Neuronal stem cell (in vitro differentiated cells): ENCODE results near the gene GPR87.

Source experiments
- DNase-seq: peaks from one replicate; pipeline ENCODE4 v3.0.0-alpha.2; 2013; ENCODE audit warnings: low spot score
- H2AFZ ChIP-seq: one replicate; pipeline ENCODE4 v1.6.1; 2013; ENCODE audit warnings: mild to moderate bottlenecking, low read length, inconsistent platforms
- H2AK5ac ChIP-seq: 2 replicates; pipeline ENCODE4 v1.6.1; 2013; ENCODE audit warnings: low read depth, mild to moderate bottlenecking, inconsistent platforms, low read length, moderate library complexity, mixed read lengths
- H2BK120ac ChIP-seq: 2 replicates; pipeline ENCODE4 v1.6.1; 2013; ENCODE audit warnings: low read depth, mild to moderate bottlenecking, inconsistent platforms, low read length, moderate library complexity, mixed read lengths
- H2BK12ac ChIP-seq: one replicate; pipeline ENCODE4 v1.6.1; 2013; ENCODE audit warnings: low read length, inconsistent platforms
- H2BK15ac ChIP-seq: 2 replicates; pipeline ENCODE4 v1.6.1; 2013; ENCODE audit warnings: mild to moderate bottlenecking, low read length, inconsistent platforms, mixed read lengths
- H2BK5ac ChIP-seq: one replicate; pipeline ENCODE4 v1.6.1; 2013; ENCODE audit warnings: inconsistent platforms, mild to moderate bottlenecking, low read length, moderate library complexity
- H3K14ac ChIP-seq: one replicate; pipeline ENCODE4 v1.6.1; 2013; ENCODE audit warnings: low read length, inconsistent platforms
- H3K18ac ChIP-seq: 2 replicates; pipeline ENCODE4 v1.6.1; 2013; ENCODE audit warnings: low read length, inconsistent platforms
- H3K23ac ChIP-seq: 2 replicates; pipeline ENCODE4 v1.6.1; 2013; ENCODE audit warnings: low read depth, mild to moderate bottlenecking, mixed read lengths, low read length, inconsistent platforms; ENCODE audit not compliant: poor library complexity
- H3K27ac ChIP-seq: replicated peaks from 3 replicates; pipeline ENCODE4 v1.5.1; 2013; ENCODE audit warnings: low read length, inconsistent platforms
- H3K27me3 ChIP-seq, 3 experiments: 2 replicates each; pipeline ENCODE4 v1.6.1; 2013; ENCODE audit warnings: low read length in 3 of 3, mild to moderate bottlenecking in 2 of 3, inconsistent platforms in 1 of 3, low read depth in 1 of 3, mixed read lengths in 1 of 3, moderate library complexity in 1 of 3; ENCODE audit not compliant: control insufficient read depth in 3 of 3, insufficient read depth in 3 of 3
- H3K36me3 ChIP-seq, 2 donors: replicated peaks in 1 of 2; 2 replicates each; pipeline ENCODE4 v1.6.1; 2013; ENCODE audit warnings: low read length in 2 of 2; ENCODE audit not compliant: control insufficient read depth in 2 of 2, insufficient read depth in 2 of 2
- H3K4ac ChIP-seq: 2 replicates; pipeline ENCODE4 v1.6.1; 2013; ENCODE audit warnings: inconsistent platforms, mild to moderate bottlenecking, low read length, moderate library complexity
- H3K4me1 ChIP-seq, 2 donors: 1 replicate in 1 of 2; 2 replicates in 1 of 2; pipeline ENCODE4 v1.6.1; 2013; ENCODE audit warnings: low read length in 2 of 2, low read depth in 1 of 2; ENCODE audit not compliant: control insufficient read depth in 2 of 2, insufficient read depth in 1 of 2
- H3K4me2 ChIP-seq: one replicate; pipeline ENCODE4 v1.6.1; 2013; ENCODE audit warnings: mild to moderate bottlenecking, low read length, inconsistent platforms; ENCODE audit not compliant: insufficient read depth, poor library complexity, severe bottlenecking
- H3K4me3 ChIP-seq, 2 donors: 2 replicates each; pipeline ENCODE4 v1.5.1; 2013; ENCODE audit warnings: low read length in 2 of 2, mild to moderate bottlenecking in 2 of 2, inconsistent platforms in 1 of 2, moderate library complexity in 1 of 2
- H3K79me1 ChIP-seq: one replicate; pipeline ENCODE4 v1.6.1; 2013; ENCODE audit warnings: low read depth, mild to moderate bottlenecking, inconsistent platforms, low read length, moderate library complexity
- H3K9ac ChIP-seq: one replicate; pipeline ENCODE4 v1.6.1; 2013; ENCODE audit warnings: mild to moderate bottlenecking, low read depth, low read length, inconsistent platforms; ENCODE audit not compliant: poor library complexity
- H3K9me3 ChIP-seq, 2 donors: replicated peaks in 1 of 2; 2 replicates each; pipeline versions ENCODE3 to v1.6.1; 2013; ENCODE audit warnings: low read length in 2 of 2, mild to moderate bottlenecking in 2 of 2, inconsistent platforms in 1 of 2, low read depth in 1 of 2, mixed read lengths in 1 of 2, moderate library complexity in 1 of 2; ENCODE audit not compliant: control insufficient read depth in 2 of 2, insufficient read depth in 1 of 2
- H4K8ac ChIP-seq: one replicate; pipeline ENCODE4 v1.6.1; 2013; ENCODE audit warnings: low read depth, mild to moderate bottlenecking, inconsistent platforms, low read length, moderate library complexity
- H4K91ac ChIP-seq: one replicate; pipeline ENCODE4 v1.6.1; 2013; ENCODE audit warnings: low read length, low read depth, mild to moderate bottlenecking, inconsistent platforms; ENCODE audit not compliant: poor library complexity
- WGBS, 2 donors: extraction: QIAGEN DNeasy Blood & Tissue Kit; methylation state at CpG; one replicate each; pipeline ENCODE4 v1.1.7; 2013; ENCODE audit warnings: missing lambda C conversion rate in 2 of 2, mixed read lengths in 1 of 2; ENCODE audit not compliant: insufficient read length in 2 of 2, insufficient replicate concordance in 1 of 2; ENCODE audit errors: extremely low coverage in 2 of 2; 5-methylcytosine and 5-hydroxymethylcytosine counted together

The GPR87 gene

DNA sequence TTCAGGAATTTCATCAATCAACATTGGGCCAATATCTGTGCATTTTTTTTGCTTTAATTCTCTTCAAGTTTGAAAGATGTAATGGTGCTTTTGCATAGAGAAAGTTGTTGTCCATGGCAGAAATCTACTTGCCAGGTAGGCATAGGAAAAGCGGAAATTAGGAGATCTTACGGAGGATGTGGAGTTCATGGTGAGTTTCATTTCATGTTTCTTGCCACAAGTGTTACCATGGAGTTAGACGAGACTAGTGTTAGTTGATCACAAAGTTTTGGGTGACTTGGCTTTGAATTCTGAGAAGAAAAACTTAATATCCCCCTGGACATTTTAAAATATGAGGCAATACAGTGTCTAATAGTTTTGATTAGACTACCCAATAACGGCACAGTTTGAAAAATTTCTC, 13.8 kb upstream of the GPR87 start:
- no peak overlapping the region for H3K18ac ChIP-seq
- no peak overlapping the region for H3K14ac ChIP-seq
- no peaks in the 10 kb centered on the region for H3K9me3 ChIP-seq
- no peaks in the 10 kb centered on the region for H3K27me3 ChIP-seq
- no peak overlapping the region for H3K27ac ChIP-seq
- H4K8ac ChIP-seq: no peak overlapping the region
- no peak overlapping the region for H3K4ac ChIP-seq
- no peak overlapping the region for H2BK5ac ChIP-seq
- H3K23ac ChIP-seq: no peak overlapping the region
- H2AFZ ChIP-seq: no peak overlapping the region
- no peaks in the 10 kb centered on the region for H3K36me3 ChIP-seq
- no peaks in the 10 kb centered on the region for H3K4me1 ChIP-seq
- no peak overlapping the region for H2BK15ac ChIP-seq
- H3K4me3 ChIP-seq: no peak overlapping the region
- no peak overlapping the region for H4K91ac ChIP-seq
- H2BK120ac ChIP-seq: no peak overlapping the region
- no peaks in the 10 kb centered on the region for H3K79me1 ChIP-seq
- H3K9ac ChIP-seq: no peak overlapping the region
- H2AK5ac ChIP-seq: no peak overlapping the region
- no CpG with 5 or more reads among the region's 4 CpGs for WGBS, 2 donors
- no peak overlapping the region for H2BK12ac ChIP-seq
- no peak overlapping the region for H3K4me2 ChIP-seq
- no peak for DNase-seq

DNA sequence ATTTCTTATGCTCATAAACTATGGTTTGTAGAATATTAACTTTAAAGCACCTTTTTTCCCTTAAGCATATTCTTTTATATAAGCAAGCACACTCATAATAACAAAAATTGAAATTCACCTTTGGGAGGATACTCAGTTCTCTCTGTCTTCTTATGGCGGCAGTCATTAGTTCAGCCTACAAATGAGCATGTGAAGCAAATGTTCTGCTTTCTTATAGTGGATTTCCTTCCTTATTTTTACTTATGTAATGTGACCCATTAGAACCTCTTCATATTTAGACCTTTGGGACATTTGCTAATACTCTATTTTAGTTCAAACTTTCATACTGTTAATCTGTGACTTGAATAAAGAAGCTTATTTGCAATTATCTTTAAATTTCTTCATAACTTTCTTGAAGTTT, 12.7 kb upstream of the GPR87 start, which contains the start of gene P2RY13:
TSS of gene P2RY13 (minus strand) at position 187 of the 400 bp plus-strand sequence. CDS start at position 166, 21 bp downstream.
- Histone ChIP-seq H3K4me3 (no peak within 1 kb of the TSS), H4K91ac (no peak within 1 kb of the TSS), H2BK120ac (no peak within 1 kb of the TSS), H3K4me1 (no peaks in the 10 kb centered on the region), H3K9ac (no peak within 1 kb of the TSS), H3K9me3 (no peaks in the 10 kb centered on the region), H4K8ac (no peak within 1 kb of the TSS), H3K23ac (no peak within 1 kb of the TSS), H3K4me2 (no peak within 1 kb of the TSS), H3K4ac (no peak within 1 kb of the TSS), H2AK5ac (no peak within 1 kb of the TSS), H3K27me3 (no peaks in the 10 kb centered on the region), H2BK5ac (no peak within 1 kb of the TSS), H3K18ac (no peak within 1 kb of the TSS), H2BK12ac (no peak within 1 kb of the TSS), H3K14ac (no peak within 1 kb of the TSS), H3K79me1 (no peaks in the 10 kb centered on the region), H3K36me3 (no peaks in the 10 kb centered on the region), H2AFZ (no peak within 1 kb of the TSS), H3K27ac (no peak within 1 kb of the TSS), H2BK15ac (no peak within 1 kb of the TSS)
- WGBS, 2 donors: no CpG with 5 or more reads among the region's 1 CpG
- no peak for DNase-seq

DNA sequence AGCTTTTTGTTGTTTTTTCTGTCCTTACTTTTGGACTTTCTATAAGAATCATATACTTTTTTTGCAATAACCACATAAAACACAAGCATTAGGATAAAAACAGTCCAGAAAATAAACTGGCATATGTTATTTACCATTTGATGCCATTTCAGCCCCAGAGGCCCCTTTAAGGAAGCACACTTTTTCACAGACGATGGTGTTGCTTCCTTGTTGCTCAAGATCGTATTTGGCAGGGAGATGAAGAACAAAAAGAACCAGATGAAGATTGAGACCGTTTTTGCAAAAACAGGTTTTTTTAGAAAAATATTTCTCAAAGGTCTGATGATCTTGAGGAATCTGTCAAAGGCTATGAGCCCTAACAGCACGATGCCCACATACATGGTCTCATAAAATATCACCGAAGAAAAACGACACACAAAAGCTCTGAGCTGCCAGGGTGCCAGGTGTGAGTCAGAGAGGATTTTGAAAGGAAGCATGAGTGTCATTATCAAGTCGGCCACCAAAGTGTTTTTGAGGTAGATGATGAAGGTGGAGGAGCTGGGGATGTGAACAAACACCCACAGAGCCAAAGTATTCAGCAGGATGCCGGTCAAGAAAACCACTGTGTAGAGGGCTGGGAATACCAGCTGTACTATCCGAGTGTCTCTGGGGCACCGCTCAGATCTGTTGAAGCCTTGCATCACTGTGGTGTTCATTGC, 11.8 kb upstream of the GPR87 start:
- DNase-seq: no peak
- H3K4me1 ChIP-seq: no peaks in the 10 kb centered on the region
- no peak overlapping the region for H3K4me3 ChIP-seq
- H4K91ac ChIP-seq: no peak overlapping the region
- H2BK5ac ChIP-seq: no peak overlapping the region
- no peak overlapping the region for H3K23ac ChIP-seq
- no peak overlapping the region for H2BK15ac ChIP-seq
- WGBS, 2 donors: no CpG with 5 or more reads among the region's 10 CpGs
- H2AFZ ChIP-seq: no peak overlapping the region
- no peak overlapping the region for H2BK120ac ChIP-seq
- H3K4ac ChIP-seq: no peak overlapping the region
- no peak overlapping the region for H3K4me2 ChIP-seq
- no peaks in the 10 kb centered on the region for H3K79me1 ChIP-seq
- no peak overlapping the region for H4K8ac ChIP-seq
- H3K9ac ChIP-seq: no peak overlapping the region
- H3K9me3 ChIP-seq: no peaks in the 10 kb centered on the region
- no peak overlapping the region for H3K18ac ChIP-seq
- no peak overlapping the region for H3K14ac ChIP-seq
- H2AK5ac ChIP-seq: no peak overlapping the region
- H3K36me3 ChIP-seq: no peaks in the 10 kb centered on the region
- no peaks in the 10 kb centered on the region for H3K27me3 ChIP-seq
- H2BK12ac ChIP-seq: no peak overlapping the region
- H3K27ac ChIP-seq: no peak overlapping the region

DNA sequence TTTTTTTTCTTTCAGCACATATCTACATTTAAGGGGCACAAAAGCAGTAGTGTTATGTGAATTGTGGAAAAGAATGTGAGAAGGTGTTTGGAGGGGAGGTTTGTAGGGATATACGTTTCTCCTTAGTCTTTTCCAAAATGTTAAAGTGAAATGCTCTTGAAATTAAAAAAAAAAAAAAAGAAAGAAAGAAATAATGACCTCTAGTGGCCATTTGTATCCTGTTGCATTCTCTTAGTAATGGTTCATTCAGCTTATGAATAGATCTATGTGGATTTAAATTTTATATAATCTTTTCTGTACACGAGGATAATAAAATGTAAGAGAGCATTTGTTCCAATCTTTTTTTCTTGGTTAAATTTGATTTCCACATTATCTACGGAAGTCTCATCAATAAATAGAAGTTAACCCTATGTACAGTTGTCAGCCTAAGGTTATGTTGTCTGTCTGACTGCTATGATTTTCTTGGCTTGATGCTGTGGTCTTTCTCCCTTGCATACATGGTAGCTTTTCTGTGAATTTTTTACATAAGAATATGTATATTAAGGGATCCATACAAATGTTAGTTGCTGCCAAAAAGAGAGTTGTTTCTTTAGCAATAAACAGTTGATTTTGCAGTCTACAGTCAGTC, 11.1 kb upstream of the GPR87 start:
- no peaks in the 10 kb centered on the region for H3K36me3 ChIP-seq
- no peak overlapping the region for H2BK12ac ChIP-seq
- H2BK120ac ChIP-seq: no peak overlapping the region
- H3K9me3 ChIP-seq: no peaks in the 10 kb centered on the region
- H3K4ac ChIP-seq: no peak overlapping the region
- H4K8ac ChIP-seq: no peak overlapping the region
- H3K79me1 ChIP-seq: no peaks in the 10 kb centered on the region
- no peaks in the 10 kb centered on the region for H3K4me1 ChIP-seq
- no peak for DNase-seq
- no peak overlapping the region for H3K27ac ChIP-seq
- H3K4me3 ChIP-seq: no peak overlapping the region
- H3K27me3 ChIP-seq: no peaks in the 10 kb centered on the region
- H2AK5ac ChIP-seq: no peak overlapping the region
- no peak overlapping the region for H4K91ac ChIP-seq
- no peak overlapping the region for H2BK15ac ChIP-seq
- H2BK5ac ChIP-seq: no peak overlapping the region
- H3K23ac ChIP-seq: no peak overlapping the region
- H3K9ac ChIP-seq: no peak overlapping the region
- H2AFZ ChIP-seq: no peak overlapping the region
- no peak overlapping the region for H3K14ac ChIP-seq
- no peak overlapping the region for H3K4me2 ChIP-seq
- 100% methylated on average over 1 of the region's 3 CpGs; no CpG with 5 or more reads in 1 of the 2 donors for WGBS, 2 donors
- no peak overlapping the region for H3K18ac ChIP-seq
